Superior temporal gyrus (tissue), 1 donor: ENCODE results near the gene HRAS.
"Not testable (repeated sequence)": the region's sequence is repeated elsewhere in the genome, so short reads cannot be mapped to it uniquely, and the experiment has no call there.

Source experiments
- DNase-seq: peaks from one replicate; pipeline ENCODE4 v3.0.0-alpha.2; 2016; ENCODE audit errors: extremely low spot score

Gene HRAS

DNA sequence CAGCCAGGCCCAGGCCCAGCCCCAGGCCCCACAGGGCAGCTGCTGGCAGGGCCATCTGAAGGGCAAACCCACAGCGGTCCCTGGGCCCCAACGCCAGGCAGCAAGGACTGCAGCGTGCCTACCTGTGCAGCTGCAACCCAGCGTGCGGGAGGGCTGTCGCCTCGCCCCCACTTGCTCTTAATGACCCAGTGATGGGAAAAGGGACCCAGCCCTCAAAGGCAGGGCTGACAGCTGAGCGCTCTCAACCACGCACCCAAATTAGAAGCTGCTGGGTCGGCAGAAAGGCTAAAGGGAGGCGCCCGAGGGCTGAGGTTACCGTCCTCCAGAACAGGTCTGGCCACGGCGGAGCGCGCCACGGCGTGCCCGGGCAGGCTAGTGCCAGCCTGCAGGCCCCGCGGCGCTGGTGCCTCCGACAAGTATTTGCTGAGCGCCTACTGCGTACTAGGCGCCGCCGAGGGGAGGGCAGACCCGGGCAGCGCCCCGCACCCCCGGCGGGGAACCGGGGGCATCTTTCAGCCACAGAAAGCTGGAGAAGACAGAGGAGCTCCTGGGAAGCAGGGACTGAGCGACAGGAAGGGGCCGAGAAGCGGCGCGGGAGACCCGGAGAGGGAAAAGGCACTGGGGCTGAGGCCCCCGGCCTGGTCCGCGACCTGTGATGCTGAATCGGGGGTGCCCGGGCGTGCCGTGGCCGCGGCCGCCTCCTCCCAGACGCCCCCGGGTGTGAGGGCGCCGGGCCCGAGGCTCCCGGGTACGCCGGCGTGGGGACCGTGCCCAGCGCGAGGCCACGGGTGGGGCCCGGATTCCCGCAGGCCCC lies 773 bp downstream of the HRAS start:
- DNase-seq, result no peak

DNA sequence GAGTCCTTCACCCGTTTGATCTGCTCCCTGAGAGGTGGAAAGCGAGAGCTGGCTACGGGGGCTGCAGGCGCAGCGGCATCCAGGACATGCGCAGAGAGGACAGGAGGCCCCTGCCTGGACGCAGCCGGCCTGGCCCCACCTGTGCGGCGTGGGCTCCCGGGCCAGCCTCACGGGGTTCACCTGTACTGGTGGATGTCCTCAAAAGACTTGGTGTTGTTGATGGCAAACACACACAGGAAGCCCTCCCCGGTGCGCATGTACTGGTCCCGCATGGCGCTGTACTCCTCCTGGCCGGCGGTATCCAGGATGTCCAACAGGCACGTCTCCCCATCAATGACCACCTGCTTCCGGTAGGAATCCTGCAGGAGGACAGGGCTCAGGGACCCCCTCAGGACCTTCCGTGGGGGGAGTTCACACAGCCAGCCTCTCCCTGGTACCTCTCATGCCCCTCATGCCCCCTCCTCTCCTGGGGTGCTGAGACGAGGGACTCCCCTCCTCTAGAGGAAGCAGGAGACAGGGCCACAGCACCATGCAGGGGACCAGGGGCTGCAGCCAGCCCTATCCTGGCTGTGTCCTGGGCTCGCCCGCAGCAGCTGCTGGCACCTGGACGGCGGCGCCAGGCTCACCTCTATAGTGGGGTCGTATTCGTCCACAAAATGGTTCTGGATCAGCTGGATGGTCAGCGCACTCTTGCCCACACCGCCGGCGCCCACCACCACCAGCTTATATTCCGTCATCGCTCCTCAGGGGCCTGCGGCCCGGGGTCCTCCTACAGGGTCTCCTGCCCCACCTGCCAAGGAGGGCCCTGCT lies 1.6 kb downstream of the HRAS start:
- no peak for DNase-seq

DNA sequence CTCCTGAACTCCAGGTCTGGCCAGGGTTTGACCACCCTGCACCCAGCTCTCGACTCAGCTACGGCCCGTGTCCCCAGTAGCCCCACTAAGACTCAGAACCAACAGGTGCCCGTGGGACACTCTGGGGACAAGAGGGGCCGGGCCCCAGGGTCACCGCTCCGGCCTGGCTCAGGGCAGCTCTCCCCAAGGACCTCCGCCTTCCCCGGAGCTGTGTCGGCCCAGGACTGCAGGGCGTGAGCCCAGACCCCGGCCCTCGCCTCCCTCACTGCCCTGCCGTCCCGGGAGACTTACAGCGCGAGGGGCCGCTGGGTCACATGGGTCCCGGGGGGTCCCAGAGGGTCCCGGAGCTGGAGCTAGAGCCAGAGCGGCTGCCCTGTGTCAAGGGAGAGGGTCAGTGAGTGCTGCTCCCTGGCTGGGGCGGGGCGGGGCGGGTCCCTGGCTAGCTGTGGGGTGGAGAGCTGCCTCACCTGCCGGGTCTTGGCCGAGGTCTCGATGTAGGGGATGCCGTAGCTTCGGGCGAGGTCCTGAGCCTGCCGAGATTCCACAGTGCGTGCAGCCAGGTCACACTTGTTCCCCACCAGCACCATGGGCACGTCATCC lies 2.3 kb downstream of the HRAS start:
- DNase-seq, result no peak

DNA sequence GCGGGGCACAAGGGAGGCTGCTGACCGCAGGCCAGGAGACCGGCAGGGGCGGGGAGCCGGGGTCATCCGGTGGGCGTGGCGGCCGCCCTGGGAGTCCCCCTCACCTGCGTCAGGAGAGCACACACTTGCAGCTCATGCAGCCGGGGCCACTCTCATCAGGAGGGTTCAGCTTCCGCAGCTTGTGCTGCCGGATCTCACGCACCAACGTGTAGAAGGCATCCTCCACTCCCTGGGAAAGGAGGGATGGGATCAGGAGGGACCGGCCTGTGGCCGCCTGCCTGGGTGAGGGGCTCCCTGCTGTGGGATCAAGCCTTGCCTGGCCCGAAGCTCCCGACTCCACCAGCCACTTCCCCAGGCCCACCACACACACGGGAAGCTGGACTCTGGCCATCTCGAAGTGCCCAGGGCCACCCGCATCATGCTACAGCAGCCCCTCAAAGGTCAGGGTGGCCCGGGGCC lies 2.8 kb downstream of the HRAS start:
- no peak for DNase-seq

DNA sequence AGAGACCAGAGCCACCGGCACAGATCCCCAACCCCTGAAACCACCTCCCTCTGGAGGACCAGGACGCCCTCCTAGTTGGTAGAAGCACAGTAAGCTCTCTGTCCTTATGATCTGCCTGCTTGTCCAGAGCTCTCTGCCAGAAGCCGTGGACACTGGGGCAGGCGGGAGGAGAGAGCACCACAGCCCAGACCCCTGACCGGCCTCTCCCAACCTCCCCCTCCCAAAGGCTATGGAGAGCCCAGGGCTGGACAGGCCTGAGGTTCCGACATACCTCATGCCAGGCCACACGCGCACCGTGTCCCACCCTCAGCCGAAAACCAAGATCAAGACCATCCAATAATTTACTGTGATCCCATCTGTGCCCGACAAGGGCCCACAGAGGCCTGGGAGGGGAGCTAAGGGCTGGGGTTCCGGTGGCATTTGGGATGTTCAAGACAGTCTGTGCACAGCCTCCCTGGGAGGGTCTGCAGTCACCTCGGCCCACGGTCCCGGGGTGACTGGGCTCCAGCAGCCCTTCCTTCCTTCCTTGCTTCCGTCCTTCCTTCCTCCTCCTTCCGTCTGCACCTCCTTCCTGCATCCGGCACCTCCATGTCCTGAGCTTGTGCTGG lies 3.4 kb downstream of the HRAS start:
- DNase-seq, result no peak

DNA sequence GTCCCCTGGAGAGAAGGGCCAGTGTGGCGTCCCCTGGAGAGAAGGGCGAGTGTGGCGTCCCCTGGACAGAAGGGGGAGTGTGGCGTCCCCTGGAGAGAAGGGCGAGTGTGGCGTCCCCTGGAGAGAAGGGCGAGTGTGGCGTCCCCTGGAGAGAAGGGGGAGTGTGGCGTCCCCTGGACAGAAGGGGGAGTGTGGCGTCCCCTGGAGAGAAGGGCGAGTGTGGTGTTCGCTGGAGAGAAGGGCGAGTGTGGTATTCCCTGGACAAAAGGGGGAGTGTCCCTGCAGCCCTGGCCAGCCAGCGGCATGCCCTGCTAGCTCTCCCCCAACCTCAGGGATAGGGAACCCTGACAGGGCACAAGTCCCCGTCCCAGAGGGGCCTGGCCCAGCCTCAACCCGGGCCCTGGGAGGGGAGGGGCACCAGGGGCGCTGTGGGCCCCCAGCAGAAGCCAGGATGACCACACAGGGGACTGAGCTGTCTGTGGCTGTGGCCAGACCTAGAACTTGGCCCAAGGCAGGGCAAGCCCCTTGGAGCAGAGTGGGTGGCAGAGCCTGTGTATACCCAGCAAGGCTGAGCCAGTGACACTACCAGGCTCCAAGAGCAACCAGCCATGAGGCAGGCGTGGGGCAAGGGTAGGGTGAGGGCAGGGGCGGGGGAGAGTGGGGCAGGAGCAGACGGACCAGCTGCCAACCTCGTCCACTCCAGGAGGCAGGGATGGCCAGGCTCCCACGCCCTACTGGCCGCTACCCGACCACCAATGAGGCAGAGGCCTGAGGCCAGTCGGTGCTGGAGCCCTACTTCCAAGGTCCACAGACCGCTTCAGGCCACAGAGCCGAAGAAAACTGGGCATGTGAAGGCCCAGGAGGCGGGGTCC lies 4.2 kb downstream of the HRAS start:
- no peak for DNase-seq

DNA sequence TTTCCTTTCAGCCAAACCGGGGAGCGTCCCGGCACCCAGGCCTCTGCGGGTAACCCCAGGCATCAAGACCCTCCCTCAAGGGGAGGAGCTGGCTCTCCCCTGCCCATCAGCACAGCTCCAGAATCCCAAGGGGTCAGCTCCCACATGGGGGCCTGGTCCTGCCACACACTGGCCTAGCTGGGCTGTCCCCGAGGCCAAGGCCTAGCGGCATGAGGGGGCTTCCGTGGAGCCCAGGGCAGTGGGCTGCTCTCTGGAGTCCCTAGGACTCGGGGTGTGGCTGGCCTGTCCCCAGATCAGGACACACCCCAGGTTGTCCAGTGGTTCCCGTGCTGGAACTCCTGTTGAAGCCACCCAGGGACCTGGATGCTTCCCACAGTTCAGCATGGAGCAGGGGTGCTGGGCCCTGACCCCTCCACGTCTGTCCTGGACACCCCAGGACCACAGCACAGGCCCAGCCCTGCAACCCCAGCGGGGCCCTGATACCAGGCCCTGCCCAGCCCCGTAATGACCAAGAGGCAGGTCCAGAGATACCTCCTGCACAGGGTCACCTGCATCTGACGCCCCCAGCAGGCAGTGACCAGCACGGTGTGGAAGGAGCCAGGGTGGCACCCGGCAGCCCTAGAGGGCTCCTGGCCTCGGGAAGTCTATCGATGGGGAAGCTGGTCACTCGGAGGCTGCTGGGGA lies 5.5 kb downstream of the HRAS start:
- no peak for DNase-seq

DNA sequence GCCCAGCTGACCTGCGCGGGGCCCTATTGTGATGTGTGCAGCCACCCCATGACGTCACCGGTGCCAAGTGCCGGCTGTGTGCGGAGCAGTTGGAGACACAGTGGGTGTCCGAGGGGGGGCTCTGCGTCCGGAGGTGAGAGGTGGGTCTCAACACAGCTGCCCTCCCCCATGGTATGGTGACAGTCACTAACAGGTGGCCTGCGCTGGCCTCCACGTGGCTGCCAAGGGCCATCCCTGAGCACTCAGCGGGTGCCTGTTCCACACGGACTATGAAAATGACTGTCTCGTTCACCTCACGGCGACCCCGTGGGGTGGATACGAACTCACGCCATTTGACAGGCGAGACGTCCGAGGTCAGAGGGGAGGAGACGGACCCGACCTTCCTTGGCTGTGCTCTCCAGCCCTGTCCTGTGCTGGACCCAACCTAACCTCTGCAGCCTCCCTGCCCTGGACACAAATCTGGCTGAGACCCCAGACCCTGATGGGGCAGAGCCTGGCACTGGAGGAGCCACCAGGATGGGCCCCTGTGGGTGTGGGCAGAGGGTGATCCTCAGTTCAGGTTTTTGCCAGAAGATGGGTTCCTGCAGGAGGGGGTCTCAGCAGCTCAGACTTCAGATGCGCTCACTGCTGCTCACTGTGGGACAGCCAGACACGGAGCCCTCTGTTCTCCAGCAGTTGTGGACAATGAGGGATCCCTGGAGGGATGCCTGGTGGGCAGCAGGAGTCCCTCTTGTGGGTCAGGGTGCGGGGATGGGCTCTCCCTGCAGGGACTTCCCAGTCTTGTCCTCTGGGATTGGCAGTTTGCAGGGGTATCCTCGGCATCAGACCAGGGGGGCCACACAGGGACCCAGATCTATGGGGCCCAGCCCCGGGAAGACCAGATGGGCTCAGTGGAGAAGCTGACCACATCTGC lies 6.3 kb downstream of the HRAS start:
- DNase-seq, result no peak

DNA sequence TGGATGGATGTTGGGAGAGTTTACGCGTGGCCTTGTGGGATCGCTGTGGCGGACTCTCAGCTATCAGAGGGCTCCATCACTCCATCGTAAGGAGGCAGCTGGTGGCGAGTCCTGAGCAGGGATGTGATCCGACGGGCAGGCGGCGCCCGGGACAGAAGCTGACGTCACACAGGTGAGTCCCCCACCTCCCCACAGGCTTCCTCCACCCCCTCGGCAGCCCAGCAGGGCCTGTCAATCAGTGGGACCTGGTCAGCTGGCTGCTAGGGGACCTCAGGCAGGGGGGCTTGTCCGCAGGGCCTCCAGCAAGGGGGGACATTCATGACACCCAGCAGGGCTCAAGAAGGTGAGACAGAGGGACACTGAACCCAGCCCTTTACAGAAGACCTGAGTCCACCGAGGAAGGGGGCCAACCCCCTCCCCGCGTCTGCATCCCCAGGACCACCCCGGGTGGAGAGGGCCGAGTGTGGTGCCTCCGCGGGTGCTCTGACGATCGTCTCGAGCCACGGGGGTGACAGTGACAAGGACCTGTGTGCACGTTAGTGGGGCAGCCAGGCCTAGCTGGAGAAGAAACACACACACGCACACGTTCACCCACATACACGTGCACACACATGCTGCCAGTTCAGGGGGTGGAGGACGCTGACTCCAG lies 7.1 kb downstream of the HRAS start:
- no peak for DNase-seq

DNA sequence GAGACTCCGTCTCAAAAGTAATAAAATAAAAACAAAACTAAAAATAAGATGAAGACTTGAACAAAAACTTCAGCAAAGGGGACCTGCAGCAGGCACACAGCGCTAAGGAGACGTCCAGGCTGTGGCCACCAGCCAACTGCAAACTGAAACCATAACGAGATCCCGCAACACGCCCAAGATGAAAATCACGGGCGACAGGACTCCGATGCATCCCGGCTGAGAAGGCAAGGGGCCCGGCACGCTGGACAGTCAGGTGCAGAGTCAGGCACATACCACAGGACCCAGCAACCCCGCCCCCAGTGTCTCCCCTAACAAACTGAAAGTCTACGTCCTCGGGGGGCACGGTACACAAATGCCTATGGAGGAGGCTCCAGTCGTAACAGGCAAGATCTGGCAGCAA lies 9.2 kb downstream of the HRAS start:
- peak; percentile 2 for DNase-seq

DNA sequence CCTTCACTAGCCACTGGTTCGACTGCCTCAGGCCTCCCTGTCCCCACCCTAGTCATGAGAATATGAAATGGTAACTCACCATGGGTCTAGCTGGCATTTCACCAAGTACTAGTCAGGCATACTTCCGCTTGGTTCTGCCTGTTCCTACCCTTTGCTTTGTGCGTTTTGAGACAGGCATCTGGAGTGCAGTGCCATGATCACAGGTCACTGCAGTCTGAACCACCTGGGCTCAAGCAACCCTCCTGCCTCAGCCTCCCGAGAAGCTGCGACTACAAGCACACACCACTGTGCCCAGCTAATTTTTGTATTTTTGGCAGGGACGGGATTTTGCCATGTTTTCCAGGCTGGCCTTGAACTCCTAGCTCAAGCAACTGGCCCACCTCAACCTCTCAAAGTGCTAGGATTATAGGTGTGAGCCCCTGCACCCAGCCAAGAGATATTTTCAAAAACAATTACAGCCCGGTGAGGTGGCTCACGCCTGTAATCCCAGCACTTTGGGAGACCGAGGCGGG lies 14.1 kb downstream of the HRAS start:
- no peak for DNase-seq

DNA sequence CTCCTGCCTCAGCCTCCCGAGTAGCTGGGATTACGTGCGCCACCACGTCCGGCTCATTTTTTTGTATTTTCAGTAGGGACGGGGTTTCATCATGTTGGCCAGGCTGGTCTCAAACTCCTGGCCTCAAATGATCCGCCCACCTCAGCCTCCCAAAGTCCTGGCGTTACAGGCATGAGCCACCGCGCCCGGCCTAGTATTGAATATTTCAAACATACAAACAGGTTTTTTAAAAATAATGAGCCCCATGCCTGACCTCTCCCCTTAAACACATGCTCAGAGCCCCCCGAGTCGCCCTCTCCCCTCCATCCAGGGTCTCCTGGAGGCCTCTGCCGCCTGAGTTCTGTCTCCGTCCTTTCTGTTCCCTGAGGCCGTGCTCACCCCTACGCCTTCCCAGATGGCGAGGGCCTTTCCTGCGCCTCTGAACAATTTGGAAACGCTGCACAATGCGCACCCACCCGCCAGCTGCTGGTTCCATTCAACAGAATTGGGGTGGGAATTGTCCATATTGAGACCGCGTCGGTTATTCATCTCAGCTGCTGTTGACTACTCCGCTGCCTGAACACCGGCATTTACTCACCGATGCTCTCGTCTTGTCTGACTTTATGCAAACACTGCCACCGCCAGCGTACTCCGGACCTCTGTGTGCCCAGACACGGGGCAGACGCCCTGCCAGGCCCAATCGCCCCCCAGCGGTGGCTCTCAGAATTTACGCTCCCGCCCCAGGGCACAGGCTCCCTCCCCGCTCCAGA lies 14.8 kb downstream of the HRAS start:
- no peak for DNase-seq

DNA sequence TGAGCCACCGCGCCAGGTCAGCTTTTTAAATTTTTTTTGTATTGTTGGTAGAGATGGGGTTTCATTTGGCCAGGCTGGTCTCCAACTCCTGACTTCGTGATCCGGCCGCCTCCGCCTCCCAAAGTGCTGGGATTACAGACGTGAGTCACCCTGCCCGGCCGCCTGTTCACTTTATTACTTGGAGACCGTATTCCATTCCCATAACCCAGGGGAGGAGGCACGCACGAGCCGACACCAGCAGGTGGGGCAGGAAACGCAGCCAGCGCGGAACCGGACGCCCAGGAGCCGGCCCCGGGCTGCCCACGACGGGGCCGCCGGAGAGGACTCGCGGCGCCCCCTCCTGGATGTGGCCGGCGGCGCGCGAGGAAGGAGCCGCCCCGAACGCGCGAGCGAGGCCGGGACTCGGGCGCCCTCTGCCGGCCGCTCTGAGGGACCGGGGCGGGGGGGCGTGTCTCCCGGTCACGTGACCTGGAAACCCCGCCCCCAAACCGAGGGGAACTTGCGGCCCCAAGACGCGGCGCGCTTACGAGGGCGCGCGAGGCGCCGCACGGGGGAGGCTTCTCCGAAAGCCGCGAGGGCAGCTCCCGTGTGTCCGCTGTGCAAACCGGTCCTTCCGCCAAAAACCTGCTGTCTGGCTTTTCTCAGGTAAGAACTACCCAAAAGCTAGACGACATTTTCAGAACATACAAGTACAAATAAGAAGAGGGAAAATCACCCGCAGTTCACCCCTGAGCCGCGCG lies 16.7 kb downstream of the HRAS start:
- DNase-seq, result peak; percentile 84

DNA sequence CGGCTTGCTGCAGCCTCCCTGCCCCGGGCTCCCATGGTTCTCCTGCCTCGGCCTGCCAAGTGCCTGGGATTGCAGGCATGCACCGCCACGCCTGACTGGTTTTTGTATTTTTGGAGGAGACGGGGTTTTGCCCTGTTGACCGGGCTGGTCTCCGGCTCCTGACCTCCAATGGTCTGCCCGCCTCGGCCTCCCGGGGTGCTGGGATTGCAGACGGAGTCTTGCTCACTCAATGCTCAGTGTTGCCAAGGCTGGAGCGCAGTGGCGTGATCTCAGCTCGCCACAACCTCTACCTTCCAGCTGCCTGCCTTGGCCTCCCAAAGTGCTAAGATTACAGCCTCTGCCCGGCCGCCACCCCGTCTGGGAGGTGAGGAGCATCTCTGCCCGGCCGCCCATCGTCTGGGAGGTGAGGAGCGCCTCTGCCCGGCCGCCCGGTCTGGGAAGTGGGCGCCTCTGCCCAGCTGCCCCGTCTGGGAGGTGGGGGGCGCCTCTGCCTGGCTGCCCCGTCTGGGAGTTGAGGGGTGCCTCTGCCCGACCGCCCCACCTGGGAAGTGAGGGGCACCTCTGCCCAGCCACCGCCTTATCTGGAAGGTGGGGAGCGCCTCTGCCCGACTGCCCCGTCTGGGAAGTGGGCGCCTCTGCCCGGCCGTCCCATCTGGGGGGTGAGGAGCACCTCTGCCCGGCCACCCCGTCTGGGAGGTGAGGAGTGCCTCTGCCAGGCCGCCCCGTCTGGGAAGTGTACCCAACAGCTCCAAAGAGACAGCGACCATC lies 18.3 kb downstream of the HRAS start:
- not testable (repeated sequence) for DNase-seq

DNA sequence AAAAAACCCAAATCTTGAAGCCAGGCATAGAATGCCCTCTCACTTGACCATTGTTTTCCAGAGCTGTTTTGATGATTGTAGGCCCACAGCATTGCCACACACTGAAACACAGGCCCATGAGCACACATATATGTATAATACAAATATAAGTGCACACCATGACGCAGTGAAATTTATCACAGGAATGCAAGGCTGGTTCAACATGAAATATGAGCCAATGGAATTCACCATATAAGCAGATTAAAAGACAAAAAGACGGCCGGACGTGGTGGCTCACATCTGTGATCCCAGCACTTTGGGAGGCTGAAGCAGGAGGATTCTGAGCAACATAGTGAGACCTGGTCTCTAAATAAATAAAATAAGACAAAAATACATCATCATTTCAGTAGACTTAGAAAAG lies 19.0 kb downstream of the HRAS start:
- no peak for DNase-seq

DNA sequence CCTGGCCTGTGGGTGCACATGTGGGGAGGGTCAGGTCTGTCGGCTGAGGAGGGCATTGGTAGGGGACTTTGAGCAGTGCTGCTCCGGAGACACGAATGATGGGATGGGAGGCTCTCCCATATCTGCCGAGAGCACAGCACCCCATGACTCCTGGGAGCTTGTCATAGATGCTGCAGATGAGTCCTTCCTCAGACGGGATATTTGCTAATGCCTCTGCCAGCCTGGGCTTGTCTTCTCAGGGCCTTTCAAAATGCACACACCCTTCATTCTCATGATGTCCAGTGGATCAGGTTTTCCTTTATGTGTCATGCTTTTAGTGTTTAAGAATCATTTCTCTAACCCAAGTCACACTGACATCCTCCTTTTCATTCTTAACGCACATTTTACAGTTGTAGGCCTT lies 20.2 kb downstream of the HRAS start:
- no peak for DNase-seq

DNA sequence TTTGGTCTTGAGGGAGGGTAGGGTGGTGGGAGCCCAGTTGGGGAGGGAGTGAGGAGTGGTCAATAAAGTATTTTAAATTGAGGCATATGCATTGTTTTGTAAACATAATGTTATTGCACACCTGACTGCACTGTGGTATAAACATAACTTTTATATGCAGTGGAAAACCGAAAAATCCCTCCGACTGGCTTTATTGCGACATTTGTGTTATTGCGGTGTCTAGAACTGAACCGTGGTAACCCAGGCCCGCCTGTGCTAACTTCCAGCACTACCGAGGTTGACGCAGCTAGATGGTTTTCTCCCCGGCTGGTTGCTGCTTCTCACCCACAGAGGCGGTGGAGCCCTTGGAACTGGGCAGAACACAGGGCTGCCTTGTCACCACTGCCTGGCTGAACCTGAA lies 20.8 kb downstream of the HRAS start:
- no peak for DNase-seq
